NCI-H446 (cell line): ENCODE measurements around the gene MFSD6L.
A peak's percentile ranks its signal among the peaks of the same experiment; 100 is the strongest.

Source experiments
- DNase-seq, 2 experiments: peaks; one replicate each; lab custom pipeline; 2025; lab: John Stamatoyannopoulos, UW

MFSD6L gene, protein sequence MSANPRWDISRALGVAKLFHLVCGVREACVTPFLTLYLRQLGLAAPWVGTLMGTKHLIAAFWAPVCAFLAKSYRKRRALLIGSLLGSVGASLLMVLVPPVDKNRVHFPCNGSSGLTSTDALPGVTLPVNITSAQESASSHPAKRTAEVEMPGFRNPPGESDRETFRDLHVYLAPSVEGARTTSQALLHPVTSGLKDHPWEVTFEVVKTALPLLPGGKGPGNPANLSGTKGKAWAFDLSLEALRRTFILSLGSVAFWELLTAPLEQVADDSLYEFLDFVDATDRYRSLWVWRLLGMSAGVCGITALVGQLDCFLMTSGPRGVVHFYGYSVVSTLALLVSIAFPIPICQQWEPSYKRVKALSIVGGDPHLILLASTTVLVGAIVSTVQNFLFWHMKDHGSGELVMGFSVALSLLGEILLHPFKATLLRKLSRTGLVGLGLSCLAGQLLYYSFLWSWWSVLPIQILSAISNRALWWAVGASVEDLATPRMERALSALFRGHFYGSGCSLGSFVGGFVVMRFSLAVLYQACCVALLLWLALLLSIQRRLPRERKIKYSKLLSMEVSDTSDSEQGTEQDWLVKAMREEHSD

DNA sequence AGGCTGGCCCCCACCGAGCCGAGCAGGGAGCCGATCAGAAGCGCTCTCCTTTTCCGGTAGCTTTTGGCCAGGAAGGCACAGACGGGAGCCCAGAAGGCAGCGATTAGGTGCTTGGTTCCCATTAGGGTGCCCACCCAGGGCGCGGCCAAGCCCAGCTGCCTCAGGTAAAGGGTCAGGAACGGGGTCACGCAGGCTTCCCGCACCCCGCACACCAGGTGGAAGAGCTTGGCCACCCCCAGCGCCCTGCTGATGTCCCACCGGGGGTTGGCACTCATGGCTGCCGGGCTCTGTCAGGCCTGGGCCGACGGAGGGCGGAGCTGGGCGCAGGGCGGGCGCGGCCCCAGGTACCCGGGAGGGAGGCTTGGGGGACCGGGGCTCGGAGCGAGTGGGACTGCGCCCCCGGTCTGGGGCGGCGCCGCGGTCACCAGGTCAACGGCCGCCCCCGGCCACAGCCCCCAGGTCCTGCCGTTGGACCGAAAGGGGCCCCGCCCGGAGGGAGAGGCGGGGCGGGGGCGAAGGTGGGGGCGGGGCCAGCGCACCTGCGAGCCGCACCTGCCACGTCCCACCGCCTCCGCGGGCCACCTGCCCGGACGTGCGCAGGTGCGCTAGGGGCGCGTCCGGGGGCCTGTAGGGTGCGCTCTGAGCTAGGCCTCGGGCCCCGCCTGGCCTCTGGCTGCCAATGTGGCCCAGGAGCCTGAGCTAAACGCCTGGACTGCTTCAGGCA, at the start of gene MFSD6L:
MFSD6L (minus strand) TSS at position 520 of the 724 bp plus-strand sequence; CDS start at position 275, 245 bp downstream.
- DNase-seq, result no peak

DNA sequence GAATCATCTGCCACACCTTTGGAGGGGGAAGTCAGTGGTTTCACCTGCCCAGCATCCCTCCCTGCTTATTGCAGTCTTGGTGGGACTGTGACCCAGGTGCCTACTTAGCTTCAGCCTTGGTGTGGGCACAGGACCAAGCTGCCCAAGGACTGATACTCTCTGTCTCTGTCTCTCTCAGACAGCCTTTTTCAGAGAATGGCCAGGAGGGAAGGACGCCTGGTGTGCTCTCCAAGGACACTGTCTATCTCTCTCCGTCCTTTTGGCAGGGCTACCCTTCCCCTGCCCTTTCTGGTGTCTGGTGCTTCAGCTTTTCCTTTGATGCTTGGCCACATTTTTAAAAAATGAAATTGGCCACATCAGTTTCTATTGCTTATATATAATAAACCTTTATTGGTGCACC, 48.7 kb upstream of the MFSD6L start:
- DNase-seq, result no peak

DNA sequence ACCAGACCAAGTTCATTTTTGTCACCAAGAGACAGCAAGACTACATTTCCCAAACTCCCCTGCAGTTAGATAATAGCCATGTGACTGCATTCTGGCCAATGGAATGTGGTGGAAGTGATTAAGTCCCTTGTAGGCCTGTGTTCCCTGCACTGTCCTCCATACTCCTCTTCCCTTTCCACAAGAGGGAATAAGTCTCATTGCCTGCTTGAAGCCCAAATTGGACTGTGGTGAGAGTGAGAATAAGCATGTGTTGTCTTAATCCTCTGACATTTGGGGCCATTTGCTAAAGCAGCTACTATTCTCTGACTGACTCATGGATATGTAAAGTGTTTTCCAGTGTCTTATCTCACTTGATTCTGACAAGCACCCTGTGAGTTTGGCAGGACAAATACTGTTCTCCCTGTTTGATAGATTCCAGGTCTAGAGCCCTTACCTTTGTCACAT, 47.6 kb upstream of the MFSD6L start:
- DNase-seq, result no peak

DNA sequence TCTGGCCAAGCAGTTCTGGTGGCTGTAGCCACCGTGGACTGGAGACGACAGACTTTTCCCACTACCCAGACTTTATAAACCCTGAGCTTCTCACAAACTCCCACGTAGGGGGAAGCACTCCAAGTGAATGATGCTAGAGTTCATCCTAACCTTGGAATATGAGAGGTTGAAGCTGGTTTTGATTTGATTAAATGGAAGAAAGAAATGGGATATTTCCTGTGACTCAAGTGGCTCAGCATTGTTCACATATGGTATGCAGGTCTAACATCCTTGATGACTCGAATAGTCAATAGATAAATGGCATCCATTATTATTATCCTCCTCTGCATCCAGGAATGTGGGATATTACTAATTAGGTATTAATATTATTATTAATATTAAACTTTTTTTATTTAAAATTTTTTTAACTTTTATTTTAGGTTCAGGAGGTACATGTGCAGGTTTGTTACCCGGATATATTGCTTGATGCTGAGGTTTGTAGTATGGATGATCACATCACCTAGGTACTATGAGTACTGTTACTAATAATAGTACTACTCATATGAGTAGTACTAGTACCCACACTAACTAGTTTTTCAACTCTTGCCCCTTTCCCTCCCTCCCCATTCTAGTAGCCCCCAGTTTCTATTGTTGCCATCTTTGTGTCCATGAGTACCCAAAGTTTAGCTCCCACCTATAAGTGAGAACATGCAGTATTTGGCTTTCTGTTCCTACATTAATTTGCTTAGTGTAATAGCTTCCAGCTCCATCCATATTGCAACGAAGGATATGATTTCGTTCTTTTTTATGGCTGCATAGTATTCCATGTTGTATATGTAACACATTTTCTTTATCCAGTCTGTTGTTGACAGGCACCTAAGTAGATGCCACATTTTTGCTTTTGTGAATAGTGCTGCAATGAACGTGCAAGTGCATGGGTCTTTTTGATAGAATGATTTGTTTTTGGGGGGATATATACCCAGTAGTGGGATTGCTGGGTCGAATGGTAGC, 45.4 kb upstream of the MFSD6L start:
- no peak for DNase-seq

DNA sequence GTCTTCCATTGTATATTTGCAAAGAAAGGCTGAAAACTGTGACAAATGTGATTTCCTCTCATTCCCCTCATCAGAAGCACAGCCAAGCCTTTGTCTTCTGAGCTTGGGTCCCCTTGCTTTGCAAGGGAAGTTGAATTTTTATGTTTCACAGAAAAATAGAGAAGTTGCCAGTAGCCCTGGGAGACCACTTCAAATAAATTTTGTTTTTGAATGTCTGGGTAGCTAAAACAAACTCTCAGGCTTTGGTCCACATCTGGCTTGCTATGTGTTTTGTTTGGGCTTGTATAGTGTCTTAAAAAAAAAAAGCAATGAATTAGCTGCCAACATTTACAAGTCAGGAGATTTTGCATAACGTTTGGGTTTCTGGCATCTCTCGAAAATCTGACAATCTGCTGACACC, 44.2 kb upstream of the MFSD6L start:
- DNase-seq, result no peak

DNA sequence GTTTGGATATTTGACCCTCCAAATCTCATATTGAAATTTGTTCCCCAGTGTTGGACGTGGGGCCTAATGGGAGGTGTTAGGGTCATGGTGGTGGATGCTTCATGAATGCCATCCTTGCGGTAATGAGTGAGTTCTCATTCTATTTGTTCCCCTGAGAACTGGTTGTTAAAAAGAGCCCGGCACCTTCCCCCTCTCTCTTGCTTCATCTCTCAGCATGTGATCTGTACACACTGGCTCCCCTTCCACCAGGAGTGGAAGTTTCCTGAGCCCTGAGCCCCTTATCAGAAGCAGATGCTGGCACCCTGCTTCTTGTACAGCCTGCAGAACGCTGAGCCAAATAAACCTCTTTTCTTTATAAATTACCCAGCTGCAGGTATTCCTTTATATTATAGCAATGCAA, 42.7 kb upstream of the MFSD6L start:
- no peak for DNase-seq

DNA sequence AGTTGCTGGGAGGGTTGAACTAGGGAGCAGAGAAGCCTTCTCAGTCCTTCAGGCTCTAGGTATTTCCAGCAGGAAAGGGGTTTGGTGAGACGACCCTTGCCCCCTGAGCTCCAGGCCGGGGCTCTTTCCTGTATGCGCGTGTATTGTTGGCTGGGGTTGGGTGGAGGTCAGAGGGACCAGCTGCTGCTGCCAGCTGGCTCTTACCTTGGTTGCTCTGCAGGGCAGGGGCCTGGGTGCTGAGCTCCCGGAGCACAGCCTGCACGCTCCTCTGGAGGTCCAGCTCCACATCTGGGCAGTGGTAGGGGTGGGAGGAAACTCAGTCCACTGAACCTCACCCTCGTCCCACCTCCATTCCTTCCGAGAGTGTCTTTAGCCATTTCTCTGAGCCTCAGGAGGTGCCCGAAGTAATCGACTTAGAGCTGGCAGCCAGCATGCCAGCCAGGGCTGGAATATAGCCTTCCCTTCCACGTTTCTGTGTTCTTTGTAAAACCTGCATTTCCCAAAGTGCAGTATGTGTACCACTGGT, 40.3 kb upstream of the MFSD6L start:
- no peak for DNase-seq

DNA sequence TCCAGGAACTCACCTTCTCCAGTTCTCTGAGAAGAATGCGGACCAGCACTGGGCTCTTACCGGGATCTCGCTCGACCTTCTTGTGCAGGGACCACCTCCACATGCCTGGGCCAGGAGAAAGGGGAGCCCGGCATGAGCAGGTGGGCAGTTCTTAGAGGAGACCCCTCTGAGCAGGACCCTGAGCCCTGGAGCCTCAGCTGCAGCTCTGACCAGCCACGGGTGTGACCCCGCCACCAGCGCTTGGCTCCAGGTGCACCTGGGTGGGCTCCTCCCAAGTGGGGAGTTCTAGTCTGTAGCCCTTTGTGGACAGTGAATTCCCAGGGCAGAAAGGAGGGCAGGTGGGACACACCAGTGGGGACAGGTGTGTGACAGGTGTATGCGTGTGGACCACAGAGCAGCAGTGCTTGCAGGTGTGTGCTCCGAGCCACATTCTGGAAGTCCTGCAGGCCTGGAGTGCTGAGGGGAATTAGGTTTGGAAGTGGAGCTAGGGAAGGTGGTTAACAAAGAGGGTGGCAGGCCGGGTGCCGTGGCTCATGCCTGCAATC, 39.5 kb upstream of the MFSD6L start:
- DNase-seq, result no peak

DNA sequence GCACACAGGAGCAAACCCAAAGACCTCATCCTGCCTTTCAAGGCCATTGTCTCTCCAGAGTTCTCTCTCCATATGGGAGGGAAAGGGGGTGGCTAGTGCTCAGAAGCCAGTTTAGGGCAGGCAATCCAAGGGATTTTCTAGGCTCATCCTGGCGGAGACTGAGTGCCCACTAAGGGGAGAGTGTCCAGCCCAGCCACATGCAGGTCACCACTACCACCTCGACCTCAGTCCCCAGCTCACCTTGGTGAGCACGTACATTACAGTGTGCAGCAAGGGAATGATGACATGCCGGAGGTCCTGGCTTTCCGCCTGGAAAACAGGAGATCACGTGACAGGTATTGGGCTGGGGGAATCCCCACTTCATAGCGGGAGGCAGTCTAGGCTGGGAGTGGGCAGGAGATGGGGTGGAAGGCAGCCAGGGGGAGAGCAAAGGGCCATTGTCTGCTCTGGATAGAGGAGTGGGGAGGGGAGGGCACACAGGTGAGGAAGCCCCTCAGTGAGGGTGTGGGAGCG, 38.5 kb upstream of the MFSD6L start:
- DNase-seq, result no peak

DNA sequence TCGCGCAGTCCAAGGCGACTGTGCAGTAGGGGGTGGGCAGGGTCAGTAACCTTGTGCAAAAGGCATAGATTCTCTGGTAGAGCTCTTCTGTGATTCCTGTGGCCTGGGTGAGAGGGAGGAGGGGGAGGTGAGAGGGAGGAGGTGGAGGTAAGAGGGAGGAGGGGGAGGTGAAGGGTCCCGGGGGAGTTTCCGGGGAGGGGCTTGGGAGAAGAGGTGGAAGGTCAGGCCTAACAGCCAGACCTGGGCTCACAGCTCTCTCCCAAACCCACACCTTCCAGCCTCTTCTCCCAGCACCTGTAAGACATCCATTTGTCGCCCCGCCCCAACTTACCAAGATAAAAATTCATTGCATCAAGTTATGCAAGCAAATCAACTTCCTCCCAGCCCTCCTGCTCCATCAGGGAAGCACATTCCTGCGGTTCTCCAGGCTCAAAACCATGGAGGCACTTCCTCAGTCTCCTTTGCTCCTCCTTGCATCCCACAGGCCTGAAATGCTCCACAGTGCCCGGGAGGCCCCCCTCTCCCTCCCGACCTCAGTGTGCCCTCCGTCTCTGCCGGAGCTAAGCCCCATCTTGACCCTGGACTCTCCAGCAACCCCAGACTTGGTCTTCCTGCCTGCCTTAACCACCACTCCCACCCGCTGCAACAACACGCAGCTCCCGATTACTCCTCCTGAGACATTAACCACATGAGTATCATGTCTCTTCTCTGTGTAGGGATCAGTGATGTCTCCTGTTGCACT, 37.8 kb upstream of the MFSD6L start:
- DNase-seq, result no peak

DNA sequence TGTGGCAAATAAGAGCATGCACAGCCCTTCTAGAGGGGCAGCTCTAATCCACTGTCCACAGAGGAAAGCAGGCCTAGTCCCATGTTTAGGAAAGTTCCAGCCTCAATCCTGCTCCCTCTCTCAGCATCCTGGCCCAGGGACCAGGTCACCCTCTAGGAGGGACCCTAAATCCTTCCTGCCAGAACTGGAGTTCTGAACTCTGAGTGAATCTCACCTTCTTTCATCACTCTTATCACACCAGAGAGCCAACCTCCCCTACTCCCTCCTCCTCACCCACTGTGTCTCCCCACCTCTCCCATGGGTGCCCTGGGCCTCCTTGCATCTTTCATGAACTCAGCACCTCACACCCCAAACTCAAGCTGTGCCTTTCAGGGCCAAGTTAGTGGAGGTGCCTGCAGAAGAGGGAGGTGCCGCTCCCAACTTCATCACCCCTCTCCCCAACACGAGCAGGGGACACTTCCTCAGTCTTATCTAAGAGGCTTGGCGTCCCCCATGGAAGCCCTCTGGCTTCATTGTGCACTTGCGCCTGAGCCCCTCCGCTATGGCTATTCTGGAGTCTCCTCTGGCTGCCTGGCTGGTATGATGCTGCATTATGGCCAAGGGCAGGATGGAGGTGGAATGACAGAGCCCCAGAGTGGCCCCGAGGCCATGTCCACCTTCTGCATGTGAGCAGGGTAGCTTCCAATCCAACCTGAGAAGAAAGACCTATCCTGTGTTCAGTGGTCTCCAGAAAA, 36.6 kb upstream of the MFSD6L start:
- DNase-seq, result no peak

DNA sequence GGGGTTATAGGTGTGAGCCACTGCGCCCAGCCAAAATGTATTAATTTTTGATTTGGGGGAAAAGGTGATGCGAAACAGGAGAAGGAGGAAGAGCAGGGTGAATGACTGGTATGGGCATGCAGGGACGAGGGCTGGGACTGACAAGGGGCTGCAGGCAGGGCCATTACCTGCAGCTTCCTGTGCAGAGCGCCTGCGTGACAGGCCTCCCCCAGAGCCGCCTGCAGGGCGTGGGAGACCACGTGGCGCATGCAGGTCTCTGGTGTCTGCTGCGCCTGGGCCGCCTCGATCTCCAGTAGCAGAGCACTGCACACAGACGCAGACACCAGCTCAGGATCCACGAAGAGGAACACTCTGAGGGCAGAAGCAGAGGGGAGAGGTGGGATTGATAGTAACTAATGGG, 35.9 kb upstream of the MFSD6L start:
- no peak for DNase-seq

DNA sequence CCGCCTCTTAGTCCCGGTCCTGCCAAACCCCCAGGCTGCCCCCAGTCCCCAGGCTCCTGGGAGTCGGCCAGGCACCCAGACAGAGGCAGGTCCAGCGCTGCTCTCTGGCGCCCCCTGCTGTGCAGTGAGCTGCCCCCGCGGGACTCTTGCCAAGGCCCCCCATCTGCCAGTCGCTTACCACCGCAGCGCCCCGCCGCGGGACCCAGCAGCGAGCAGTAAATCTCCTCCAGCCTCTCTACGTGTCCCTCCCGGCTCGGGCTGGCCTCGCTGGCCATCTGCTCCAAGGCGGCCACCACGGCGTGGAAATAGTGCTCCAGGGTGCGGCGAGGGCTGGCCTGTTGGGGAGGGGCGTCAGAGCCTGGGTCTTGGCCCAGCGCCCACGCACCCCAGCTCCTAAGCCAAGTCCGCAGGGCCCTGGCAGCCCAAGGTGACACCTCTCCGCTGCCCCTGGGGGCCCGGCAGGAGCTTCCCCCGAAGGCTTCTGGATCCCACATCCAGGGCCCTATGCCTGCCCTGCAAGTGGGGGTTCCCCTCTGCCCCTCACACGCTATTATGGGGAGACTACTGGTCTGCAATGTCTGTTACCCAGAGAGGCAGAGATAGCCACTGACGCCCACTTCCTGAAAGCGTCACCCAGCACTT, 33.7 kb upstream of the MFSD6L start:
- DNase-seq, result peak in 1 of 2 experiments; percentile 16

DNA sequence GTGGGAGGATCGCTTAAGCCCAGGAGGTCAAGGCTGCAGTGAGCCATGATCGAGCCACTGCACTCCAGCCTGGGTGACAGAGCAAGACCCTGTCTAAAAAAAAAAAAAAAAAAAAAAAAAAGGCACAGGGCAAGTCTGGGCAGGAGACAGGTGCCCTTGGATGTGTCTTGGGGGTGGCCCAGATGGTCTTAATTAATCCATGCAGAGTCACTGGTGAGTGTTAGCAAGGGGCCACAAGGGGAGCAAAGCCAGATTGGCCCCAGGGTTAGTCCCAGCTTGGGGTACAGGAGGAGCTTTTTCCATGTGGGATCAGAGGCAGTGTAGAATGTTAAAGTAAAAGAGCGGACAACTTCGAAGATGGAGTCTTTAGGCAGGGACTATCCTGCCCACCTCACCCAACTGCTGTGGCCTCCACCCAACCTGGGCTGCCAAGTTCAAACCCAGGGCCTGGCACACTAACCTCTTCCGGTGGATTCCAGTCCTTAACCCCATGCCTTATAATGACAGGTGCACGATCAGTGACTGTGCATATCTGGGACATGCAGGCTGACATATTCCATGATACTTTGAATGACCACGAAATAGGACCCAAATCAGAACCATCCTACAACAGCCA, 32.2 kb upstream of the MFSD6L start:
- no peak for DNase-seq

DNA sequence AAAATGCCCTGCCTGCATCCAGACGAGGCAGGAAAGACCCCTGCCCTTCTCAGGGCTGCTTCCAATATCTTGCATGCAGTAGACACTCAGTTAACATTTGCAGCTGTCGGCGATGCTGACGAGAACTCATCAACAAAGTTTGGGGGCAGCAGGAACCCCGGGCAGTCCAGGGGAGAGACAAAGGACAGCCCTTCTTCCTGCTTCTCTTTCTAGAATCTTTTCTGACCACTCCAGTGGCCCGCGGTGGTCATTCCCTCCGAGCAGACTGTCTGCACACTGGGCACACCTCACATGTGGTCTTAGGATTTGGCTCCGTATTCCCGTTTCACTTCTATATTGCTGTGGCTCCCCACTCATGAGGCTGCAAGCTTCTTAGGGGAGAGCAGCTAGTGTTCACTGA, 31.0 kb upstream of the MFSD6L start:
- DNase-seq, result no peak

DNA sequence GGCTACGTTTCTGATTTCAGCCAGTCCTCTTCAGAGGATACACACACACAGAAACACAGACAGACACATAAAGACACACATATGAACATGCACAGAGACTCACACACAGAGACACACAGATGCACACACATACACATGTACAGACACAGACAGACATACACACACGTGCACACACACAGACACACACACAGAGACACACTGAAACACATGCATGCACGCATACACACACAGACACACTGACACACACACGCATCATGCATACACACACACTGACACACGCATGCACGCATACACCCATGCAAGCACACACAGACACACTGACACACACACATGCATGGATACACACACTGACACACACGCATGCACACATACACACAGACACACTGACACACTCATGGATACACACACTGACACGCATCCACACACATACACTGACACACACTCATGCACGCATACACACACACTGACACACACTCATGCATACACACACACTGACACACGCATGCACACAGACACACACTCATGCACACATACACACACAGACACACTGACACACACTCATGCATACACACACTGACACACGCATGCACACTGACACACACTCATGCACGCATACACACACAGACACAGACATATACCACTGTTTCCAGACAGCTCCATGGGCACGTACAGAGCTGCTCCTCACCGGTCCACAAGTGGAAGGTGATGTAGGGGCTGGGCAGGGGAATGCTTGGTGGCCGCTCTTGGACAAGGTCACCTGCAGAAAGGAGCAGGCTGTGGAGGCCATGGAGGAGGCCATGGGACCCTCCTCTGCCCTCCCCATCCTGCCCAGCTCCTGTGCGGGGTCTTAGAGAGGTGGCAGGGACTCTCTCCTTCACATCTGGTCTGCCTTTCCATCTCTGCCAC, 30.1 kb upstream of the MFSD6L start:
- no peak for DNase-seq

DNA sequence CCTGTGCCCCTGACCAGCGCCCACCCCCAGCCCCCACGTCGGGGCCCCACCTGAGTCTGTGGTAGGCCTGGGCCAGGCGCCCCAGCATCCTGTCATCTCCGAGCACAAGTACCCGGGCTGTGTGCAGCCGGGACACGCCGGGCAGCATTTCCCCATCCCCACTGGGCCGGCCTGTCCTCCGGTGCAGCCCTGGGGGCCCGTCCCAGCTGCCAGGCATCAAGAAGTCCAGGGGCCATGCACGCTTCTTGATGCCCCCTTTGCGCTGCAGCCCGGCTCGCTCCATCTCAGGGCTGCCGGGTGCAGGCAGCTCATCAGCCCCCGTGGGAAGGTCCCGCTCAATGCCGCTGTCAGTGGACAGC, 29.3 kb upstream of the MFSD6L start:
- no peak for DNase-seq
